ENCODE measurements around the gene HNF4A. TPM values are rescaled to one million over a fixed set of nuclear protein-coding genes. Genes with fewer than 3 reads are reported as not detected.

HNF4A gene
- total and polyA plus RNA-seq, 2 of the 13 experiments (the other 11 are each of a cell fraction or from before 2014, with no cell fraction given), result 80.9 to 169 TPM

- TF ChIP-seq SATB2 (CRISPR knock-in tag; IDR thresholded peaks at IDR 0.05) (no peak), ZNF616 (CRISPR knock-in tag; IDR thresholded peaks at IDR 0.05; ENCODE audit: low read depth) (0 out of 2 replicates have a peak, but pooled peaks have one; percentile 26), ZNF776 (CRISPR knock-in tag; IDR thresholded peaks at IDR 0.05) (peak; percentile 21; the same call in 1 of the 2 replicates), PHF20 (CRISPR knock-in tag; IDR thresholded peaks at IDR 0.05) (no peak), ZNF691 (CRISPR knock-in tag; IDR thresholded peaks at IDR 0.05; ENCODE audit: borderline replicate concordance, low read depth) (no peak), HMG20A (CRISPR knock-in tag; IDR thresholded peaks at IDR 0.05; ENCODE audit: borderline replicate concordance) (no peak), EP300 (IDR thresholded peaks at IDR 0.05; ENCODE audit: low read depth in 2 of 2, low read length in 2 of 2) (no peak), EP300 (CRISPR knock-in tag; IDR thresholded peaks at IDR 0.05; ENCODE audit: borderline replicate concordance) (no peak), SRY (CRISPR knock-in tag; IDR thresholded peaks at IDR 0.05) (no peak), NPAS2 (CRISPR knock-in tag; IDR thresholded peaks at IDR 0.05; ENCODE audit: borderline replicate concordance) (0 out of 2 replicates have a peak, but pooled peaks have one; percentile 58), ZNF766 (CRISPR knock-in tag; IDR thresholded peaks at IDR 0.05; ENCODE audit: borderline replicate concordance) (0 out of 2 replicates have a peak, but pooled peaks have one; percentile 0), ZNF562 (CRISPR knock-in tag; IDR thresholded peaks at IDR 0.05; ENCODE audit: borderline replicate concordance) (no peak), MBNL3 (CRISPR knock-in tag; conservative IDR thresholded peaks at IDR 0.05) (no peak), ONECUT2 (CRISPR knock-in tag; IDR thresholded peaks at IDR 0.05) (0 out of 2 replicates have a peak, but pooled peaks have one; percentile 39), ZNF362 (CRISPR knock-in tag; IDR thresholded peaks at IDR 0.05; ENCODE audit: borderline replicate concordance) (no peak), ZMYM4 (CRISPR knock-in tag; IDR thresholded peaks at IDR 0.05) (no peak), HMGA1 (CRISPR knock-in tag; conservative IDR thresholded peaks at IDR 0.05) (no peak), NONO (IDR thresholded peaks at IDR 0.05) (no peak), NONO (CRISPR knock-in tag; conservative IDR thresholded peaks at IDR 0.05) (0 out of 2 replicates have a peak, but pooled peaks have one; percentile 44), PHF21A (CRISPR knock-in tag; IDR thresholded peaks at IDR 0.05) (no peak), CENPT (CRISPR knock-in tag; IDR thresholded peaks at IDR 0.05; ENCODE audit: low read depth) (0 out of 2 replicates have a peak, but pooled peaks have one; percentile 16), EZH2 (conservative IDR thresholded peaks at IDR 0.05; ENCODE audit: low read depth, low read length) (no peak), ZNF572 (CRISPR knock-in tag; IDR thresholded peaks at IDR 0.05) (no peak), ZNF512 (CRISPR knock-in tag; IDR thresholded peaks at IDR 0.05) (0 out of 2 replicates have a peak, but pooled peaks have one; percentile 2)
- TF ChIP-seq, protein P1, sequence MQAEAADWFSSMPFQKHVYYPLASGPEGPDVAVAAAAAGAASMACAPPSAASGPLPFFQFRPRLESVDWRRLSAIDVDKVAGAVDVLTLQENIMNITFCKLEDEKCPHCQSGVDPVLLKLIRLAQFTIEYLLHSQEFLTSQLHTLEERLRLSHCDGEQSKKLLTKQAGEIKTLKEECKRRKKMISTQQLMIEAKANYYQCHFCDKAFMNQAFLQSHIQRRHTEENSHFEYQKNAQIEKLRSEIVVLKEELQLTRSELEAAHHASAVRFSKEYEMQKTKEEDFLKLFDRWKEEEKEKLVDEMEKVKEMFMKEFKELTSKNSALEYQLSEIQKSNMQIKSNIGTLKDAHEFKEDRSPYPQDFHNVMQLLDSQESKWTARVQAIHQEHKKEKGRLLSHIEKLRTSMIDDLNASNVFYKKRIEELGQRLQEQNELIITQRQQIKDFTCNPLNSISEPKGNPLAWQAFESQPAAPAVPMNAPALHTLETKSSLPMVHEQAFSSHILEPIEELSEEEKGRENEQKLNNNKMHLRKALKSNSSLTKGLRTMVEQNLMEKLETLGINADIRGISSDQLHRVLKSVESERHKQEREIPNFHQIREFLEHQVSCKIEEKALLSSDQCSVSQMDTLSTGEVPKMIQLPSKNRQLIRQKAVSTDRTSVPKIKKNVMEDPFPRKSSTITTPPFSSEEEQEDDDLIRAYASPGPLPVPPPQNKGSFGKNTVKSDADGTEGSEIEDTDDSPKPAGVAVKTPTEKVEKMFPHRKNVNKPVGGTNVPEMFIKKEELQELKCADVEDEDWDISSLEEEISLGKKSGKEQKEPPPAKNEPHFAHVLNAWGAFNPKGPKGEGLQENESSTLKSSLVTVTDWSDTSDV (CRISPR knock-in tag; IDR thresholded peaks at IDR 0.05), result no peak
Observed at GRCh38 chr20:44411757-44412401, 56.4 kb downstream of the HNF4A start (continued).
